Transverse colon (tissue), 4 donors: ENCODE measurements around the gene MBD1.

ENCODE experiments used
- EP300 ChIP-seq: sonication (generic); formaldehyde crosslinking; IDR thresholded peaks from one replicate; pipeline ENCODE4 v1.6.1; 2017; ENCODE audit warnings: antibody characterized with exemption, low read depth
- POLR2A ChIP-seq: fragments of 450-650 bp; IDR thresholded peaks from one replicate; pipeline ENCODE4 v1.6.1; 2016; ENCODE audit warnings: antibody characterized with exemption, mild to moderate bottlenecking, moderate library complexity
- POLR2AphosphoS5 ChIP-seq, 3 donors: sonication (generic); formaldehyde crosslinking; IDR thresholded peaks; one replicate each; pipeline ENCODE4 v1.6.1; 2016; ENCODE audit warnings: antibody characterized with exemption in 3 of 3
- TF ChIP-seq, protein P1 (sequence below), 5 experiments: fragments of 200-600 bp in 3 of 5; fragments of 450-650 bp in 2 of 5; sonication (generic) in 3 of 5; IDR thresholded peaks; 1 replicate in 2 of 5; 2 replicates in 3 of 5; pipeline ENCODE4 v1.5.1; 2016 to 2017; ENCODE audit warnings: antibody characterized with exemption in 5 of 5, inconsistent platforms in 3 of 5, mild to moderate bottlenecking in 2 of 5, moderate library complexity in 1 of 5

DNA sequence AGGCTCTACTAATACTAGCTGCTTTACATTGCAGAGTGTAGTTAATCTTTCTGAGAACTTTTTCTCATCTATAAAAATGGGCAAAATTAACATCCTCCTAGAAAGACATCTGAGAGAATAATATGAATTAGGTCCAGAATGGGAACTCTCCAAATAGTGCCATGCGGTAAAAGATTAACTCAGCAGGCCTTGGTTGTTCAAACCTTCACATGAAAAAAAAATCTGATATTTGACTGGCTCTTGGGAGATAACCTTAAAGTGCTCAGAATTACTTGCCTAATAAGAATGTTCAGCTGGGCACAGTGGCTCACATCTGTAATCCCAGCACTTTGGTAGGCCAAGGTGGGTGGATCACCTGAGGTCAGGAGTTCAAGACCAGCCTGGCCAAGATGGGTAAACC lies 11.7 kb upstream of the MBD1 start:
- TF ChIP-seq EP300 (no peak), POLR2A (no peak), POLR2AphosphoS5 (IDR thresholded peaks at IDR 0.05) (no peak)
- TF ChIP-seq, protein P1, sequence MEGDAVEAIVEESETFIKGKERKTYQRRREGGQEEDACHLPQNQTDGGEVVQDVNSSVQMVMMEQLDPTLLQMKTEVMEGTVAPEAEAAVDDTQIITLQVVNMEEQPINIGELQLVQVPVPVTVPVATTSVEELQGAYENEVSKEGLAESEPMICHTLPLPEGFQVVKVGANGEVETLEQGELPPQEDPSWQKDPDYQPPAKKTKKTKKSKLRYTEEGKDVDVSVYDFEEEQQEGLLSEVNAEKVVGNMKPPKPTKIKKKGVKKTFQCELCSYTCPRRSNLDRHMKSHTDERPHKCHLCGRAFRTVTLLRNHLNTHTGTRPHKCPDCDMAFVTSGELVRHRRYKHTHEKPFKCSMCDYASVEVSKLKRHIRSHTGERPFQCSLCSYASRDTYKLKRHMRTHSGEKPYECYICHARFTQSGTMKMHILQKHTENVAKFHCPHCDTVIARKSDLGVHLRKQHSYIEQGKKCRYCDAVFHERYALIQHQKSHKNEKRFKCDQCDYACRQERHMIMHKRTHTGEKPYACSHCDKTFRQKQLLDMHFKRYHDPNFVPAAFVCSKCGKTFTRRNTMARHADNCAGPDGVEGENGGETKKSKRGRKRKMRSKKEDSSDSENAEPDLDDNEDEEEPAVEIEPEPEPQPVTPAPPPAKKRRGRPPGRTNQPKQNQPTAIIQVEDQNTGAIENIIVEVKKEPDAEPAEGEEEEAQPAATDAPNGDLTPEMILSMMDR (IDR thresholded peaks at IDR 0.05) = no peak
